ENCODE data around the gene NIPAL1.

GRCh38 chr4:48051078-48051477 lies 34.5 kb downstream of the NIPAL1 start:
- TF ChIP-seq CTCF (IDR thresholded peaks at IDR 0.05) (no peak), POLR2A (IDR thresholded peaks at IDR 0.05) (no peak), POLR2AphosphoS5 (IDR thresholded peaks at IDR 0.05) (no peak)
